Fibroblast of lung (primary cell): ENCODE data around the gene NOS1AP.

ENCODE experiments used
- EZH2 ChIP-seq: IDR thresholded peaks from 2 replicates; pipeline ENCODE4 v1.5.1; 2012; ENCODE audit warnings: low read length, control low read depth, mild to moderate bottlenecking; ENCODE audit errors: missing control alignments
- TF ChIP-seq, protein P1 (sequence below), 2 donors: IDR thresholded peaks in 1 of 2; conservative IDR thresholded peaks in 1 of 2; 1 replicate in 1 of 2; 2 replicates in 1 of 2; pipeline ENCODE4 v1.5.1; 2011 to 2012; ENCODE audit warnings: low read length in 2 of 2, control low read depth in 1 of 2, inconsistent platforms in 1 of 2, low read depth in 1 of 2, mild to moderate bottlenecking in 1 of 2

DNA sequence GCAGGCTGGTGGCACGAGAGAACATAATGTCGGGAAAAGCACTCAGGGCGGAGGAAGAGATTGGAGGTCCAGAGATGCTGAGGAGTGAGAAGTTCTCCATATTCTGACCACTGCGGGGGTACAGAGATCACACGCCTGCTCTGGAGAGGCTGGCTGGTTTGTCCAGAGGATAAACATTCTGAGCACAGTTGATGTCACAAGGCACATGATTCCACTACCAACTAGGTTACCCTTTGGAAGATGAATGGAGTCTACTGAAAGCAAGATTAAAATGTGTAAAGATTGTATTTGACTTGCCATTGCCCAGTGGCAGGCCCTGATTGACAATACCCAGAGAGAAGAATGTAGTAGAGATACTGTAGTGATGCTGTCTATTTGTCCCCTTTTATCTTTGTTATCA lies 307.2 kb downstream of the NOS1AP start, which contains the start of gene SPATA46:
- TF ChIP-seq, protein P1, sequence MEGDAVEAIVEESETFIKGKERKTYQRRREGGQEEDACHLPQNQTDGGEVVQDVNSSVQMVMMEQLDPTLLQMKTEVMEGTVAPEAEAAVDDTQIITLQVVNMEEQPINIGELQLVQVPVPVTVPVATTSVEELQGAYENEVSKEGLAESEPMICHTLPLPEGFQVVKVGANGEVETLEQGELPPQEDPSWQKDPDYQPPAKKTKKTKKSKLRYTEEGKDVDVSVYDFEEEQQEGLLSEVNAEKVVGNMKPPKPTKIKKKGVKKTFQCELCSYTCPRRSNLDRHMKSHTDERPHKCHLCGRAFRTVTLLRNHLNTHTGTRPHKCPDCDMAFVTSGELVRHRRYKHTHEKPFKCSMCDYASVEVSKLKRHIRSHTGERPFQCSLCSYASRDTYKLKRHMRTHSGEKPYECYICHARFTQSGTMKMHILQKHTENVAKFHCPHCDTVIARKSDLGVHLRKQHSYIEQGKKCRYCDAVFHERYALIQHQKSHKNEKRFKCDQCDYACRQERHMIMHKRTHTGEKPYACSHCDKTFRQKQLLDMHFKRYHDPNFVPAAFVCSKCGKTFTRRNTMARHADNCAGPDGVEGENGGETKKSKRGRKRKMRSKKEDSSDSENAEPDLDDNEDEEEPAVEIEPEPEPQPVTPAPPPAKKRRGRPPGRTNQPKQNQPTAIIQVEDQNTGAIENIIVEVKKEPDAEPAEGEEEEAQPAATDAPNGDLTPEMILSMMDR (conservative IDR thresholded peaks at IDR 0.05 in 1 of 2, IDR thresholded peaks at IDR 0.05 in 1 of 2; ENCODE audit: low read depth in 1 of 2, low read length in 2 of 2): no peak
- TF ChIP-seq EZH2: no peak
